HG03039 (cell line): ENCODE measurements around the gene CPXM1.
"Not testable (repeated sequence)": the region's sequence is repeated elsewhere in the genome, so short reads cannot be mapped to it uniquely, and the experiment has no call there.

ENCODE experiments used
- ATAC-seq: cut with Tn5 transposase; IDR thresholded peaks from one replicate; pipeline ENCODE4 v1.9.1; 2021; ENCODE audit warnings: mild to moderate bottlenecking, moderate library complexity; ENCODE audit not compliant: unreplicated experiment

Gene CPXM1

GRCh38 chr20:2800521-2801285 lies at the start of gene CPXM1:
Gene CPXM1, minus strand, starts transcription at chr20:2800627. Its CDS starts 55 bp downstream, at chr20:2800572.
- no peak for ATAC-seq

GRCh38 chr20:2849529-2849928 lies 49.1 kb upstream of the CPXM1 start:
- ATAC-seq = no peak

- no peak for ATAC-seq
These were observed 47.4 kb upstream of the CPXM1 start for GRCh38 chr20:2847802-2848201.

- ATAC-seq = no peak
These were observed 46.3 kb upstream of the CPXM1 start for GRCh38 chr20:2846698-2847097.

GRCh38 chr20:2845607-2846006 lies 45.2 kb upstream of the CPXM1 start:
- no peak for ATAC-seq

- peak; percentile 25 for ATAC-seq
These were observed 40.6 kb upstream of the CPXM1 start for GRCh38 chr20:2840967-2841531.

- ATAC-seq = peak; percentile 89
These were observed 39.9 kb upstream of the CPXM1 start, which contains the start of the genes PCED1A and VPS16 for GRCh38 chr20:2840138-2840966. Gene PCED1A, minus strand, starts transcription at chr20:2840655. Its CDS starts 743 bp downstream, at chr20:2839912. Gene VPS16, plus strand, starts transcription at chr20:2840745. Its CDS starts 30 bp downstream, at chr20:2840775.

- ATAC-seq = no peak
These were observed 39.3 kb upstream of the CPXM1 start for GRCh38 chr20:2839732-2840137.

- no peak for ATAC-seq
These were observed 38.6 kb upstream of the CPXM1 start for GRCh38 chr20:2838847-2839671.

- no peak for ATAC-seq
These were observed 37.9 kb upstream of the CPXM1 start for GRCh38 chr20:2838170-2838797.

GRCh38 chr20:2837221-2837960 lies 37.0 kb upstream of the CPXM1 start:
- no peak for ATAC-seq

- ATAC-seq = no peak
These were observed 35.6 kb upstream of the CPXM1 start for GRCh38 chr20:2836035-2836434.

GRCh38 chr20:2835331-2835796 lies 34.9 kb upstream of the CPXM1 start:
- ATAC-seq = no peak

- no peak for ATAC-seq
These were observed 34.1 kb upstream of the CPXM1 start for GRCh38 chr20:2834401-2835110.

- ATAC-seq = no peak
These were observed 33.3 kb upstream of the CPXM1 start for GRCh38 chr20:2833761-2834160.

- ATAC-seq = not testable (repeated sequence)
These were observed 30.8 kb upstream of the CPXM1 start for GRCh38 chr20:2831206-2831605.

GRCh38 chr20:2829376-2829775 lies 28.9 kb upstream of the CPXM1 start:
- no peak for ATAC-seq

- no peak for ATAC-seq
These were observed 26.2 kb upstream of the CPXM1 start for GRCh38 chr20:2826655-2827054.

GRCh38 chr20:2825761-2826160 lies 25.3 kb upstream of the CPXM1 start:
- ATAC-seq = no peak
